ENCODE measurements around the gene DISP3. TPM values are rescaled to one million over a fixed set of nuclear protein-coding genes. Genes with fewer than 3 reads are reported as not detected.

Gene DISP3
- total and polyA plus RNA-seq, 7 donors, result under 0.01 to 0.28 (median 0.16) TPM; not detected in 4

DNA sequence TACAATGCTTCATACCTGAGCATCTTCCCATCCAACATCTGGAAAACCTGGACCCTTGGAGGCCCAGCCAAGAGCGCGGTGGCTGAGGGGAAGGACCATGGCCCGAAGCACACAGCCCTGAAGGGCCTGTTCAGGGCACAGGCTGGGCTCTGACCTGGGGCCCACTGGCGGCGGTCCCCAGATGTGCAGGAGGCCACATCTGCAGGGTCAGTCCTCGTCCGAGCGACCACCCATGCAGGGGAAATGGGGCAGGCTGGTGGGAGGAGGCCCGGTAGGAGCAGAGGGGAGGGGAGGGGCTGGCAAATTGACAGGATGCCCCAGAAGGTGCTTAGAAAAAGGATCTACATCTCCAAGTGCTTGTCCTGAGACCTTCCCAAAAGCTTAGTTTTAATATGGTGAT is 59.9 kb downstream of the DISP3 start:
- Histone ChIP-seq H3K4me1 (no peaks in the 10 kb centered on the region), H3K27ac (no peak overlapping the region), H3K36me3 (no peaks in the 10 kb centered on the region), H3K4me3 (no peak overlapping the region), H3K27me3 (peaks cover 0 to 44% (median 0%) of the 10 kb centered on the region in 3 donors), H3K9me3 (no peaks in the 10 kb centered on the region)
- intact Hi-C loops (cut with DNase I), result no loop called here
- TF ChIP-seq, protein P1, sequence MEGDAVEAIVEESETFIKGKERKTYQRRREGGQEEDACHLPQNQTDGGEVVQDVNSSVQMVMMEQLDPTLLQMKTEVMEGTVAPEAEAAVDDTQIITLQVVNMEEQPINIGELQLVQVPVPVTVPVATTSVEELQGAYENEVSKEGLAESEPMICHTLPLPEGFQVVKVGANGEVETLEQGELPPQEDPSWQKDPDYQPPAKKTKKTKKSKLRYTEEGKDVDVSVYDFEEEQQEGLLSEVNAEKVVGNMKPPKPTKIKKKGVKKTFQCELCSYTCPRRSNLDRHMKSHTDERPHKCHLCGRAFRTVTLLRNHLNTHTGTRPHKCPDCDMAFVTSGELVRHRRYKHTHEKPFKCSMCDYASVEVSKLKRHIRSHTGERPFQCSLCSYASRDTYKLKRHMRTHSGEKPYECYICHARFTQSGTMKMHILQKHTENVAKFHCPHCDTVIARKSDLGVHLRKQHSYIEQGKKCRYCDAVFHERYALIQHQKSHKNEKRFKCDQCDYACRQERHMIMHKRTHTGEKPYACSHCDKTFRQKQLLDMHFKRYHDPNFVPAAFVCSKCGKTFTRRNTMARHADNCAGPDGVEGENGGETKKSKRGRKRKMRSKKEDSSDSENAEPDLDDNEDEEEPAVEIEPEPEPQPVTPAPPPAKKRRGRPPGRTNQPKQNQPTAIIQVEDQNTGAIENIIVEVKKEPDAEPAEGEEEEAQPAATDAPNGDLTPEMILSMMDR (IDR thresholded peaks at IDR 0.05), result no peak
- no peak for TF ChIP-seq POLR2AphosphoS5 (IDR thresholded peaks at IDR 0.05)
- no peak for TF ChIP-seq POLR2A (IDR thresholded peaks at IDR 0.05)
- no peak for TF ChIP-seq EP300 (IDR thresholded peaks at IDR 0.05)
- WGBS, 2 donors, result 82 to 89% methylated on average over 9 of the region's 9 CpGs
- DNase-seq, result no peak

DNA sequence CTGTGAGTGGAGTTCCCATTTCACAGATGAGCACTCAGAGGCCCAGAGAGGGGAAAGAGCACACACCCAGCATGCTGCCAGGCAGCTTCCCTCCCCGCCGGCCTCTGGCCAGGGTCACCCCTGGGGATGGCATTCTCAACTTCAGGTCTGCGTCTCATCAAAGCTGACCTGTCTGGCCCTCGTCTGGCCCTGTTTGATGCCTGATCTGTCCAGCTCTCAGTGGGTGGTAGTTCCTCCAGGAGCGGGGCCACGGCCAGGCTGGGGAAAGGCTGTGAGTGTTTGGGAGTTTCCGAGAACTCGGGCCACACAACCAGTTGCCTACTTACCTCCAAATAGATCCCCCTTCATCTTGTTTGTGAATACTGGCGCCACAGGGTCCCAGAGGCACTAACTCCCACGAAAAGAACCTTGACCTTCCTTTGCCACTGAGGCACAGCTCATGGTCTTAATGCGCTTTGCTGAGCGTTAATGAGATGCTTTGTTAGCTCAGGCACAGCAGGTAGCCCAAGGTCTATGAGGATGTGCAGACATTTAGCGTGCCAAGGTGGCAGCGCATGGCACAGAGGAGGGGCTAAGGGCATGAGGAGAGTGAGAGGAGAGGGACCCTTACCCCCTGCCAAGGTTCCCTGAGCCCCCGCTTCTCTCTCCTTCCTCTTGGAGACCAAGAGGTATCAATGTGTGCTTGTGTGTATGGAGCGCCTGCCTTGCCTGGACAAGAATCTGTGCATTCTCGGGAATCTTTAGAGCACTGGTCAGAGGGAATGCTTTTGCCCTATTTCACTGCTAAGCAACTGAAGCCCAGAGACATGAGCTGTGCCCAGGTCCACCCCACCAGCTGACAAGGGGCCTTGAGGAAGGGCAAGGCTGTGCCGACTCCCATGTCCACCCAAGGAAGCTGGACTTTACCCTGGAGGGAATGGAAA is 61.2 kb downstream of the DISP3 start:
- DNase-seq, result no peak
- no peak overlapping the region for H3K4me3 ChIP-seq
- no peak overlapping the region for H3K27ac ChIP-seq
- intact Hi-C loops (cut with DNase I), result no loop called here
- no peaks in the 10 kb centered on the region for H3K36me3 ChIP-seq
- no peaks in the 10 kb centered on the region for H3K9me3 ChIP-seq
- TF ChIP-seq, protein P1 (IDR thresholded peaks at IDR 0.05), result no peak
- TF ChIP-seq POLR2AphosphoS5 (IDR thresholded peaks at IDR 0.05), result no peak
- TF ChIP-seq POLR2A (IDR thresholded peaks at IDR 0.05), result no peak
- no peak for TF ChIP-seq EP300 (IDR thresholded peaks at IDR 0.05)
- H3K4me1 ChIP-seq, result no peaks in the 10 kb centered on the region
- peaks cover 0 to 46% (median 0%) of the 10 kb centered on the region in 3 donors for H3K27me3 ChIP-seq
- WGBS, 2 donors, result 61 to 70% methylated on average over 18 of the region's 18 CpGs

DNA sequence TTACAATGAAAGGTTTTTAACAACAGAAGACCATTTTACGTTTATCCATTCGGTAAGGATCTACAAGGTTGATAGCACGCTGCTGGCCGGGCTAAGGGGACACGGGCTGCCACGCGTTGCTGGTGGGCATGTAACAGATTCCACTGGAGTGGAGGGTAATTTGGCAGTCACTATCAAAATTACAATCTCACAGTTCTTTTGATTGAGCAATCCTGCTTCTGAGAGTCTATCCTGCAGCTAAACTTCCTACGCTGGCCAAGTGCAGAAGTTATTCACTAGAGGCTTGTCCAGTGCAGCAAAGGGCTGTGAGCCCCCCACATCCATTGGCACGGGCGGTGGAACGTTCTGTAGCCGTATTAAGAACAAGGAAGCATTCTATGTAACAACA is 61.8 kb downstream of the DISP3 start:
- Histone ChIP-seq H3K36me3 (no peaks in the 10 kb centered on the region), H3K4me3 (no peak overlapping the region), H3K9me3 (no peaks in the 10 kb centered on the region), H3K4me1 (no peaks in the 10 kb centered on the region), H3K27ac (no peak overlapping the region), H3K27me3 (peaks cover 0 to 52% (median 0%) of the 10 kb centered on the region in 3 donors)
- WGBS, 2 donors, result 71 to 79% methylated on average over 12 of the region's 12 CpGs
- intact Hi-C loops (cut with DNase I), result no loop called here
- TF ChIP-seq, protein P1 (IDR thresholded peaks at IDR 0.05), result no peak
- no peak for TF ChIP-seq EP300 (IDR thresholded peaks at IDR 0.05)
- DNase-seq, result no peak

DNA sequence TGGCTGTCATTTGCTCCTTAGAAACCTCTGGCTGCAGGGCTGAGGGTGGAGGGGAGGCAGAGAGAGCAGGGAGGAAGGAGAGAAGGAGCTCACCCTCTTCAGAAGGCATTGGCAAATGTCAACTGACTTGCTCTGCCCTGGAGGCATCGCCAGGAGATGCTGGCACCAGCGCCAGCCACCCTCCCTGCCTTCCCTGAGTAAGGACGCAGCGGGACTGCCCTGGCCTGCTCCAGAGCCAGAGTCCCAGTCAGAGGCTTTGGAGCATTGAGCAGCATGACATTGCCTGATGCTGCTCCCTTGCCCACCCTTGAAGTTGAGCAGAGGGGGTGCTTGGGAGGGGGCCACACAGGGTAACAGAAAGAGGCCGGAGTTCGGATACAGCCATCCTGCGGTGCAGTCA is 62.3 kb downstream of the DISP3 start:
- 90 to 91% methylated on average over 7 of the region's 7 CpGs for WGBS, 2 donors
- intact Hi-C loops (cut with DNase I), result no loop called here
- no peaks in the 10 kb centered on the region for H3K9me3 ChIP-seq
- H3K27ac ChIP-seq, result no peak overlapping the region
- no peaks in the 10 kb centered on the region for H3K4me1 ChIP-seq
- H3K36me3 ChIP-seq, result no peaks in the 10 kb centered on the region
- TF ChIP-seq POLR2A (IDR thresholded peaks at IDR 0.05) (no peak), EP300 (IDR thresholded peaks at IDR 0.05) (no peak), POLR2AphosphoS5 (IDR thresholded peaks at IDR 0.05) (no peak)
- TF ChIP-seq, protein P1 (IDR thresholded peaks at IDR 0.05), result no peak
- no peak overlapping the region for H3K4me3 ChIP-seq
- no peak for DNase-seq
- peaks cover 0 to 49% (median 0%) of the 10 kb centered on the region in 3 donors for H3K27me3 ChIP-seq
